Fibroblast of villous mesenchyme (primary cell): ENCODE data around the gene SUB1. TPM values are rescaled to one million over a fixed set of nuclear protein-coding genes. Genes with fewer than 3 reads are reported as not detected.

ENCODE experiments used
- DNase-seq: peaks from one replicate; pipeline ENCODE4 v3.0.0-alpha.2; 2010; ENCODE audit warnings: low read depth
- H3K4me3 ChIP-seq: 2 replicates; pipeline ENCODE4 v1.5.1; 2011; ENCODE audit warnings: low read depth, mild to moderate bottlenecking, low read length
- CTCF ChIP-seq: IDR thresholded peaks from 2 replicates; pipeline ENCODE4 v1.5.1; 2012; ENCODE audit warnings: low read depth, mild to moderate bottlenecking, low read length; ENCODE audit not compliant: insufficient read depth
- total RNA-seq: library from RNA; depleted of rRNA; stranded (reverse); fragments of >200 nt; gene quantifications from 2 replicates; pipeline ENCODE4 v1.2.3, GENCODE V29; 2012

The SUB1 gene
- total RNA-seq, 1 donor: 142 TPM

GRCh38 chr5:32589942-32590869 lies 4.8 kb downstream of the SUB1 start:
- peak; percentile 58 for TF ChIP-seq CTCF
- H3K4me3 ChIP-seq: no peak overlapping the region
- DNase-seq: peak; percentile 75

- DNase-seq: no peak
- no peak for TF ChIP-seq CTCF
- no peak overlapping the region for H3K4me3 ChIP-seq
These were observed 9.8 kb downstream of the SUB1 start for GRCh38 chr5:32595118-32595517.

- no peak for TF ChIP-seq CTCF
- no peak overlapping the region for H3K4me3 ChIP-seq
- DNase-seq: peak; percentile 32
These were observed 11.8 kb downstream of the SUB1 start for GRCh38 chr5:32597041-32597629.

GRCh38 chr5:32598260-32598937 lies 13.0 kb downstream of the SUB1 start:
- TF ChIP-seq CTCF: no peak
- no peak for DNase-seq
- no peak overlapping the region for H3K4me3 ChIP-seq

GRCh38 chr5:32598997-32599549 lies 13.7 kb downstream of the SUB1 start:
- no peak for TF ChIP-seq CTCF
- no peak for DNase-seq
- H3K4me3 ChIP-seq: no peak overlapping the region

GRCh38 chr5:32600054-32600622 lies 14.8 kb downstream of the SUB1 start:
- TF ChIP-seq CTCF: no peak
- no peak overlapping the region for H3K4me3 ChIP-seq

More at GRCh38 chr5:32600054-32600622, 14.8 kb downstream of the SUB1 start:
- DNase-seq: peak; percentile 61
